NCI-H187 (cell line): Measurements from ENCODE around the gene BUB1B.

Source experiments
- DNase-seq, 2 experiments: peaks; one replicate each; lab custom pipeline; 2025; lab: John Stamatoyannopoulos, UW

Gene BUB1B

DNA sequence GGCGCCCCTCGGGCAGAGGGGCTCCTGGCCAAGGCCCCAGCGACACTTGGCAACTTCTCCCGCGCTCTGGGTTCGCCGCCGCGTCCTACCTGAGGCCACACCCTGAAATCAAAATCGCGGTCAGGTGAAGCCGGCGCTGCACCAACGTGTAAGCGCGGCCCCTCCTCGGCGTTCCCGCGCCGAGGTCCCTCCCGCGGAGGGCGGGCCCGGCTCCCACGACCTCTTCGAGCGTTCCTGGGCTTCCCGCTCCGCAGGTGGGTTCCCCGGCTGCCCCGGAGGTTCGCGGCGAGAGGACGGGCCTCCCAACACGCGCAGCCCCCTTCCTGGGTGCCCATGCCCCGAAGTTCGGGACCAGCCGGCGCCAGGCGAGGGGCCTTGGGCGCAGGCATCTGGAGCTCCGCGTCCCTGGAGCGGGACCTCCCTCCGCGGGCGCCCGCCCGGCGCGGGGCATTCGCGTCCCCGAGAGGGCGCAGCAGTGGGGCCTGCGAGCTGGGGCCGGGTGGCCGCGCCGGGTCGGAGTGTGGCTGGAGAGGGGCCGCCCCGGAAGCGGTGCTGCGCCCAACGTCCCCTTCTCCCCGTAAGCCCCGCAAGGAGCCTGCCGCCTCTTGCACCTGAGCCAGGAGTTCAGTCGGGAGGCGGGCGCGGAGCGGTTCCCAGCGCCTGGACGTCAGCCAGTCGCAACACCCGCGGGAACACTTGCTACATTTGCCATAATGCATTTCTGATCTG lies 91.7 kb downstream of the BUB1B start:
- no peak for DNase-seq

GRCh38 chr15:40253167-40253790 lies 92.4 kb downstream of the BUB1B start:
- DNase-seq = no peak

DNA sequence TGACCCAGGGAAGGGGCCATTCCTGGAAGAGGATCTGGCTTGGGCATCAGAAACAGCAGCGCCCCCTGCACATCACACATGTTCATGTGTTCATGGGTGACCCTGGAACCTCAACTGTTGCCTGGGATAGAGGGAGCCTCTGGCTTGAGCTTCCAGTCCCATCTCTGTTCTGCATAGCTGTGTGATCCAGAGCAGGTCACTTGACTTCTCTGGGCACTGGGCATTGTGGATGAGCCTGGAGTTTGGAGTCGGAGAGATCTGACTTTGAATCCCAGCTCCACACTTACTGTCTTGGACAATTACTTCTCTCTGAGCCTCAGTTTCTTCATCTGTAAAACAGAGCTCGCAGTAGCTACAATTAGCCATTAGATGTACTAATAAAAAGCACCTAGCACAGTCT lies 93.6 kb downstream of the BUB1B start:
- no peak for DNase-seq

GRCh38 chr15:40255033-40255432 lies 94.2 kb downstream of the BUB1B start:
- no peak for DNase-seq

- DNase-seq = no peak
Measured at GRCh38 chr15:40256638-40257235, 95.9 kb downstream of the BUB1B start.

DNA sequence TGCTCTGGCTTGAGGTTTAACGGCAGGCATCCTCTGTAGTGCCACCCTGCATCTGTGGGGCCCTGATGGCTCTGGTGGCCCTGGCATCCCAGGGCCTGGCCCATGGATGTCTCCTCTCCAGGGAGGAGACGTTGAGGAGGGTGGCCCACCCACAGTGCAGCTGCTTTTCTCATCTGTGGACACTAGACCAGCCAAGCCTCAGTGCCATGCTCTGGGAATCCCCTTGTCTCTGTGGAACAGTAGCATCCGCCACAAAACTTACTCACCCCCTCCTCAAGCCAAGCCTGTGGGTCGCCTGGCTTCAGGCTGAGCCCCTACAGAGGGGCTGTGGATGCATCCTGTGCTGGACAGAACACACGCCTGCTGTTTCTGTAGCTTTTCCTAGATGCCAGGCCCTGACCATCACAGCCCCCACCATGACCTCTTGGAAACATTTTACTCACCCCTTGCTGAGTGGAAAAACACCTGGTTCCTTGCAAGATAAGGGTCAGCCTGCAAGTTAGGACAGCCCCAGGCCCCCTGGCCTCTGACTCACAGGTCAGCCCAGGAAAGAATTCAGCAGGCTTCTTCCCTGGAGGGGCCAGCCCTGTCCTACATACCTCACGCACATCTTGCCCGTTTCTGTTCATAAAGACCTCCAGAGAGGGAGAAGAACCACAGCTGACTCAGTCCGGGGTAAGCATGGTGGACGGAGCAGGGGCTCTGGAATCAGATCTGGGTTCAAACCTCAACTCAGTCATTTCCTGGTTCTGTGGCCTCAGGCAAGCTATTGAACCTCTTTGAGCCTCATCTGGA lies 97.0 kb downstream of the BUB1B start:
- DNase-seq = no peak

DNA sequence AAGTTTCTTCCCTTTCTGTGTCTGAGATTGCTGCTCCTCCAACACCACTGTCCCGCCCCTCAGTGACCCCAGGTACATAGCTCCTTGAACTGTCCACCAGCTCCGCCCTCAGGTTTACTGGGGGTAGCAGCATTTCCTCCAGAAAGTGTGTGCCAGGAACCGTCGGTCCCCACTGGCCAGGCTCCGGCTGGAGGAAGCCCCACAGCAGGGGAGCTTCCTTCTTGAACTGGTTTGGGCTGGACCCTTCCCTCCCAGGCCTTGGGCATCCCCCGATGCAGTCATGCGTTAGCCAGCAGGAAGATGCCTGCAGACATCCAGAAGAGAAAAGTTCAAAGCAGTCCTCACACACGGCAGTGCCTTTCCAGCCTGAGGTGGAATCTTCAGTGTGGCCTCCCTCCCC lies 97.7 kb downstream of the BUB1B start:
- DNase-seq = no peak

- no peak for DNase-seq
Measured at GRCh38 chr15:40259021-40259420, 98.2 kb downstream of the BUB1B start.

- DNase-seq = no peak
Measured at GRCh38 chr15:40263024-40263754, 102.3 kb downstream of the BUB1B start.

GRCh38 chr15:40264321-40265153 lies 103.7 kb downstream of the BUB1B start:
- no peak for DNase-seq

GRCh38 chr15:40265355-40265754 lies 104.5 kb downstream of the BUB1B start:
- DNase-seq = no peak

GRCh38 chr15:40265875-40266274 lies 105.0 kb downstream of the BUB1B start:
- DNase-seq = no peak

- DNase-seq = no peak
Measured at GRCh38 chr15:40266828-40267304, 106.0 kb downstream of the BUB1B start.

DNA sequence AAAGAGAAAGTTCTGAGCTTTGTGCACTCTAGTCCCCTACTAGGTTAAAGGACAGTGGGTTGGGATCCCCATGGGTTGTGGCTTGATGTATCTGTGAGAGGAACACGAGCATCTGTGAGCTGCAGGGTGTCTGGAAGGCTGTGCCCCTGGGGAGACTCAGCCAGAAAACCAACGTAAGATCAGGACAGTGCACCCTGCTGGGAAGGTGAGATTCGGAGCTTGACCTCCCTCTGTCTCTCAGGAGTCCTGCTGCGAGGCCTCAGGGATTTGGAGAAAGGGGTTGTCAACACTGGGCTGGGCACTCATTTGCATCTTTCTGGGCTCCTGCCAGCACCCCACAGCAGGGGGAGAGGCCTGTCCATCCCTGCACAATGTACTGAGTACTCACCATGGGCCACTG lies 106.8 kb downstream of the BUB1B start:
- no peak for DNase-seq

- no peak for DNase-seq
Measured at GRCh38 chr15:40269604-40270003, 108.7 kb downstream of the BUB1B start.

GRCh38 chr15:40270246-40270995 lies 109.6 kb downstream of the BUB1B start:
- DNase-seq = no peak
